ENCODE results near the gene ZDHHC14. TPM values are rescaled to one million over a fixed set of nuclear protein-coding genes. Genes with fewer than 3 reads are reported as not detected.

Gene ZDHHC14
- total RNA-seq, 3 donors from 2014 or later, result 5.6 to 6.0 (median 5.7) TPM

DNA sequence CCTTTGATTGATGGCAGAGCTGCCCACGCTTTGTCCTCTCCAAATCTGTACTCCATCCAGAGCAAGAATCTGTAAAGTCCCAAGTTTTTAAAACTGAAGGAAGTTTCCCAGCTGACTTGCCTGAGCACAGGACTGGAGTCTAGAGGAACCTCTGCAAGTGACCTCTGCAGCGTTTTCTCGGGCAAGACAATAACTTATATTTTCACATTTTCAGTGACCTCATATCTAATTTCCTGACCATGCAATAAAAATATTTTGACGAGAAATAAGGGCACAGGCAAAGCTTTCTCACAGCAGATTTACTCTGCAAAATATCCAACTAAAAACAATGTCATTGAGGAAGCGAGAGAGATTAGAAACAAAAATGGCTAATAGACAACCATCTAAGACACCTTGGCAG is 256.5 kb downstream of the ZDHHC14 start:
- H3K4me3 Mint-ChIP-seq, result no peak overlapping the region
- H3K27me3 Mint-ChIP-seq (ENCODE audit: low read depth), result no peaks in the 10 kb centered on the region
- no peak for ATAC-seq
- H3K36me3 Mint-ChIP-seq (ENCODE audit: insufficient read depth), result no peaks in the 10 kb centered on the region
- no peaks in the 10 kb centered on the region for H3K4me1 Mint-ChIP-seq (ENCODE audit: low read depth)
- DNase-seq, result no peak
- no peaks in the 10 kb centered on the region for H3K9me3 Mint-ChIP-seq

DNA sequence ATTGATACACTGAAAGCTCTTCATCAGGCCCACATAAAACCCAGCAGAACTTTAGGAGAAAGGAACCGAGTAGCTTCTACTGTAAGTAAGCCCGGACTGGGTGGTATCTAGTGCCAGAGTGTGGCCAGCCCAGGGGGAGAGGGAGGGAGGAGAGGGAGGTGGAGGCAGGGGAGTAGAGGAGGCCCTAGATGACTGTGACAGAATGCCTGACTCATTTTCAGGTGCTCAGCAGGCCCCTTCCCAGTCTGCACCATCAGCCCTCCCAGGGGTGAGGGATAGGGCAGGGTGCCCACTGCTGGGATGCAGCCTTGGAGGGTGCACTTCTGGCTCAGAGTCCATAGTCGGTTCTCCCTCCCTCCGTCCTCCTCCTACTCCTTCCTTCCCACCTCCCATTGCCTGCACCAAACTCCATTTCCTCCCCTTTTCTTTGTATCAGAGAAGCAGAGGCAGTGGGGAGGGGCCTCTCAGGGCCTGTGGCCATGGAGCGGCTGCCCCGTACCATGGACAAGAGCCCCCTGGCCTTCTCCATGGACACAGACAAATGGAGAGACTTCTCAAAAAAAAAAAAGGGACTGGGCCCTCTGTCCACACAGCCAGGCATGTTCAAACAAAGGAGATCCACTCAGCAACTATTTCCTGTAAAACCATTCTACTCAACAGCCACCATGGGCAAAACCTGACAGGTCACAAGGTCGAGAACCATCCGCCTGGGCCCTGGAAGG is 257.1 kb downstream of the ZDHHC14 start:
- Mint-ChIP-seq H3K4me1 (ENCODE audit: low read depth) (no peaks in the 10 kb centered on the region), H3K4me3 (no peak overlapping the region), H3K9me3 (no peaks in the 10 kb centered on the region), H3K27me3 (ENCODE audit: low read depth) (no peaks in the 10 kb centered on the region), H3K36me3 (ENCODE audit: insufficient read depth) (no peaks in the 10 kb centered on the region)
- DNase-seq (no peak), ATAC-seq (no peak)

DNA sequence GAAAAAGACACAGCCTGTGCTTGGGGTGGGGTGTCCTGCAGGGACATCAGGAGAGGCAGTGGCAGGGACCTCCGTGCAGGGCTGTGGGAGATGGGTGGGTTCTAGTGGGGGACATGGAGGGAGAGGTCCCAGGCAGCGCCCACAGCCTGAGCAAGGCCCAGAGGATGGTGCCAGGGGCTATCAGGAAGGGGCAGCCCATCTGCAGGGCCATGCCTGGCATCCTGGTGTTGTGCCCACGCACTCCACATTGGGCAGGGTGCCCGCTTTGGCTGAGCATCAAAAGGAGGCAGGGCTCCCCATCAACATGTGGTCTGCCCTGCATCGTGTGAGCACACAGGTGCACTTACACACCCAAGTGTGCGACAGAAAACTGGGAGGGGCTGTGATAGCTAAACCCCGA is 257.8 kb downstream of the ZDHHC14 start:
- DNase-seq (no peak), ATAC-seq (no peak)
- no peaks in the 10 kb centered on the region for H3K9me3 Mint-ChIP-seq
- H3K36me3 Mint-ChIP-seq (ENCODE audit: insufficient read depth), result no peaks in the 10 kb centered on the region
- no peak overlapping the region for H3K4me3 Mint-ChIP-seq
- H3K27me3 Mint-ChIP-seq (ENCODE audit: low read depth), result no peaks in the 10 kb centered on the region
- H3K4me1 Mint-ChIP-seq (ENCODE audit: low read depth), result no peaks in the 10 kb centered on the region

DNA sequence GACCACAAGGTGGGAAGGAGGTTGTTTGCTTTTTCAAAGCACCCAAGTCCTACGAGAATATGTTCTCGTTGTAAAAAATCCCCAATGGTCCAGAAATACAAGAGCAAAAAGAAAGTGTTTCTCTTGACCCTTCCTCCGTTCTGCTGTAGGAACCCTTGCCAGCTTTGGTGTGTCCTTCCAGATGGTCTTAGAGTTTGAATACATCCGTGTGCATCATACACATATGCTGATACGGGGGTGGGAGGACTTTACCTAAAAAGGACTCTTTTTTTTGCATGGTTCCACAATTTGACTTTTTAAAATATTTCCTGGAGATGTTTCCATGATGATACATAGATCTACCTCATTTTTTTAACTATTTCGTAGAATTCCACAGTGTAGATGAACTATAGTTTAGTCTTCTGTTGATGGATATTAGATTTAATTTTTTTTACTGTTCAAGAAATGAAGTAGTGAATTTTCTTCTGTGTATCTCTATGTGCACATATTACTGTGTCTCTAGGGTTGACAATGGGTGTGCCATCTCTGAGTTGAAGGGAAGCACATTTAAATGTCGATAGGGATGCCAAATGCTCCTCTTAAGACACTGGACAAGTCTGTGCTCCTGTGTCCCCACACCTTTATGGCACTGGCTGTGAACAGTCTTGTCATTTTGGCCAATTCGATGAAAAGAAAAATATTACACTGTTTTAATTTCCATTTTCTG is 259.9 kb downstream of the ZDHHC14 start:
- Mint-ChIP-seq H3K4me3 (no peak overlapping the region), H3K36me3 (ENCODE audit: insufficient read depth) (no peaks in the 10 kb centered on the region), H3K4me1 (ENCODE audit: low read depth) (no peaks in the 10 kb centered on the region), H3K9me3 (no peaks in the 10 kb centered on the region), H3K27me3 (ENCODE audit: low read depth) (no peaks in the 10 kb centered on the region)
- ATAC-seq, result no peak
- no peak for DNase-seq

DNA sequence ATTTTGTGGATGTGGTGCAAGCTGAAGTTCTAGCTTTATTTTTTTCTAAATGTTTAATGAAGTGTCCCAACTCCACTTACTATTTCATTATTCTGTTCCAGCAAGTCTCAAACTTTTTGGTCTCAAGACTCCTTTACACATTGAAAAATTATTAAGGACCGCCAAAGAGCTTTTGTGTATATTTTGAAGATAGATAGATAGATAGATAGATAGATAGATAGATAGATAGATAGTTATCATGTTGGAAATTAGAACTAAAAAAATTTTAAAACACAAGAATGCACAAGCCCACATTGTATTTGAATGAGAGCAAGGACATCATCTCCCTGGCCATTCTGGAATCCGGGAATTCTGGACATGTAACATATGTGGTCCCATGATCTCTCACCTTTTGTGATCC is 260.8 kb downstream of the ZDHHC14 start:
- H3K36me3 Mint-ChIP-seq (ENCODE audit: insufficient read depth), result no peaks in the 10 kb centered on the region
- DNase-seq, result no peak
- H3K27me3 Mint-ChIP-seq (ENCODE audit: low read depth), result no peaks in the 10 kb centered on the region
- no peaks in the 10 kb centered on the region for H3K9me3 Mint-ChIP-seq
- peaks cover 1% of the 10 kb centered on the region for H3K4me1 Mint-ChIP-seq (ENCODE audit: low read depth)
- H3K4me3 Mint-ChIP-seq, result no peak overlapping the region
- no peak for ATAC-seq

DNA sequence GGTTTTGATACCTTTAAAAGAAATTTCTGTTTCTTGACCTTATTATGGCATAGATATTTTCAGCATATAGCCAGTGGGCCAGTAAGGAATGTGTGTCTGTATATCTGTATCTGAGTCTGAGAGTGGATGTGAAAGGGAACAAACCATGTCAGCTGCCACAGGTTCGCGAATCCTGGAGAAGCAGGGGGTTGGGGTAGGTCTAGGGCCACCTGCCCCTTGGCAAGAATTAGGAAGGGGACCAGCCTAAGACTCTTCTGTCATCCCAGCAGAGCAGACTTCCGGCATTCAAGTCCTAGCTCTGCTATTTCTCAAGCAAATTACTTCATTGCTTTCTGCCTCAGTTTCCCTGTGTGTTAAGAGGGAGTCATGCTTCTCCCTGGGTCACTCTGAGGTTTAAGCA is 261.7 kb downstream of the ZDHHC14 start:
- H3K9me3 Mint-ChIP-seq, result no peaks in the 10 kb centered on the region
- peaks cover 5% of the 10 kb centered on the region for H3K4me1 Mint-ChIP-seq (ENCODE audit: low read depth)
- no peak overlapping the region for H3K4me3 Mint-ChIP-seq
- no peak for ATAC-seq
- H3K27me3 Mint-ChIP-seq (ENCODE audit: low read depth), result no peaks in the 10 kb centered on the region
- DNase-seq, result no peak
- no peaks in the 10 kb centered on the region for H3K36me3 Mint-ChIP-seq (ENCODE audit: insufficient read depth)

DNA sequence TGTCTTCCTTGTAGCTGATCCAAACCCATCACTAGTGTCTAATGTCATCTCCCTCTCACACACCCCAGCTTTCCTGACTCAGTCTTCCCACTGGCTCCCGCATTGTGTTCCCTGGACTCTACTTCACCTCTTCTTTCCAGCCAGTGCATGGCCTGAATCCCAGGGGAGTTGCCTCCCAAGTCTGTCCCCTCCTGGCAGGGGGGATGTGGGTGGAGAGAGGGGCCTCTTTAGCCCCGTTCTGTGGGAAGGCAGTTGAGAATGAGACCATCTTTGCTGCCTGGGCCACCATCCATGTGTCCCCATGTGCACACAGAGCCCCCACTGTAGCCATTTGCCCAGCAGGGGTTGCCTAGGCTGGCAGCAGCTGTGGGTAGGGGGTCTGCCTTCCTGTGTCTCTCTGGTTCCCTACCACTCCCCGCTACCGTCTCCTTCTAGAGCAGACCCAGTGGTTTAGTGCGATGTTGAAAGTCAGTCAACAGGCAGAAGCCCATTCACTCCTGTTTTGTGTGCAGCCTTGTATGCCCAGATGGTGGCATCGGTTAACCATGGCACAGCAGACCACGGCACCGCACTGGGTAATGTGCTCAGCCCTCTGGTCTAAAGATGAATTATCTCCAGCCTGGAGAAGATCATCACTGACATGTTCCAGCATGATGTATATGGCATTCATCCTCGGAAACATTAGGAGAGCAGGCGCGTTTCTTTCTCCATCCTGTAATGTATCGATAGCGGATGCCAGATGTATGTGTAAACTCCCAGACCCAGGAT is 263.2 kb downstream of the ZDHHC14 start:
- H3K4me3 Mint-ChIP-seq, result no peak overlapping the region
- DNase-seq, result peak; percentile 37
- peaks cover 7% of the 10 kb centered on the region for H3K4me1 Mint-ChIP-seq (ENCODE audit: low read depth)

DNA sequence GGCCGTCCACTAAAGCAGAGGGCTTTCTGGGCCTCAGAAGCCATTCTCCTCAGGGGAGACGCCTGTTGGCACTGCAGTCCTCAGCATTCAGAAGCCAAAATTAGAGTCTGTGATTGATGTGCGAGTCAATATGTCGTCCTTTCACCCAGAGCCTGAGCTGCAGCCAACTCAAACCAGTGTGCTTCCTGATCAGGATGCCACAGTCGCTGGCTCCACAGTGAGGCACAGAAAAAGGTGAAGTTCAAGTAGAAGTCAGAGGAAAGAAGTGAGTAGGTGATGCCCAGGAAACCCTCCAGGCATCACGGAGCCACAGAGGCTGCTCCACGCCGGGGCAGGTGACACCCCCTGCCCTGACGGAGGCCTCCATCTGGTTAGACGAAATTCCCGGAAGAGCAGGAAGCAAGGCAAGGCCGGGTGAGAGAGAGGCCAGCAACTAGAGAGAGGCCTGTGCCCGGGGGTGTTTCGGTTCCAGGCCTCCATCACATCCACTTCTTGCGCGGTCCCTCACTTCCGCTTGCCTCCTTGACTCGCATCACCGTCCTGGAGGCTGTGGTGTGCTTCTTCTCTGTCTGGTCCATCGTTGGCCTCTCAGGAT is 264.3 kb downstream of the ZDHHC14 start:
- H3K9me3 Mint-ChIP-seq, result no peaks in the 10 kb centered on the region
- H3K36me3 Mint-ChIP-seq (ENCODE audit: insufficient read depth), result no peaks in the 10 kb centered on the region
- no peaks in the 10 kb centered on the region for H3K27me3 Mint-ChIP-seq (ENCODE audit: low read depth)
- DNase-seq (no peak), ATAC-seq (no peak)
- peaks cover 7% of the 10 kb centered on the region for H3K4me1 Mint-ChIP-seq (ENCODE audit: low read depth)
- no peak overlapping the region for H3K4me3 Mint-ChIP-seq

More for the DNA sequence above, 263.2 kb downstream of the ZDHHC14 start:
- Mint-ChIP-seq H3K9me3 (no peaks in the 10 kb centered on the region), H3K36me3 (ENCODE audit: insufficient read depth) (no peaks in the 10 kb centered on the region), H3K27me3 (ENCODE audit: low read depth) (no peaks in the 10 kb centered on the region)
- peak; percentile 77 to 82 for ATAC-seq

DNA sequence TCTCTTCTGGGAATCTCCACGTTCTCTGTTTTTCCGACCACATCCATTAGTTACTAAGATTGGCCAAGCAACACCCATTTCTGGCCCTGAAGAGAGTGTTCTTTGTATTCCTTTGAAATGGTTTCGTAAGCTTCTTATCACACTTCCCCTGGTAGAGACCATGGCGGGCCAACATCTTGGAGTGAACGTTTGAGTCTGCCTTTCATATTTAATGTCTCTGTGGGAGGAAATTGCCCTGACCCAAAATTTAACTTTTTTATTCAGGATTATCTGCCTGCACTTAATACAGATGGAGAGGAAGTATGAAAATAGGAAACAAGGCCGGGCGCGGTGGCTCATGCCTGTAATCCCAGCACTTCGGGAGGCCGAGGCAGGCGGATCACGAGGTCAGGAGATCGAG is 265.0 kb downstream of the ZDHHC14 start:
- DNase-seq (no peak), ATAC-seq (no peak)
- peaks cover 7% of the 10 kb centered on the region for H3K4me1 Mint-ChIP-seq (ENCODE audit: low read depth)
- no peaks in the 10 kb centered on the region for H3K36me3 Mint-ChIP-seq (ENCODE audit: insufficient read depth)
- H3K9me3 Mint-ChIP-seq, result no peaks in the 10 kb centered on the region
- H3K27me3 Mint-ChIP-seq (ENCODE audit: low read depth), result no peaks in the 10 kb centered on the region
- no peak overlapping the region for H3K4me3 Mint-ChIP-seq

DNA sequence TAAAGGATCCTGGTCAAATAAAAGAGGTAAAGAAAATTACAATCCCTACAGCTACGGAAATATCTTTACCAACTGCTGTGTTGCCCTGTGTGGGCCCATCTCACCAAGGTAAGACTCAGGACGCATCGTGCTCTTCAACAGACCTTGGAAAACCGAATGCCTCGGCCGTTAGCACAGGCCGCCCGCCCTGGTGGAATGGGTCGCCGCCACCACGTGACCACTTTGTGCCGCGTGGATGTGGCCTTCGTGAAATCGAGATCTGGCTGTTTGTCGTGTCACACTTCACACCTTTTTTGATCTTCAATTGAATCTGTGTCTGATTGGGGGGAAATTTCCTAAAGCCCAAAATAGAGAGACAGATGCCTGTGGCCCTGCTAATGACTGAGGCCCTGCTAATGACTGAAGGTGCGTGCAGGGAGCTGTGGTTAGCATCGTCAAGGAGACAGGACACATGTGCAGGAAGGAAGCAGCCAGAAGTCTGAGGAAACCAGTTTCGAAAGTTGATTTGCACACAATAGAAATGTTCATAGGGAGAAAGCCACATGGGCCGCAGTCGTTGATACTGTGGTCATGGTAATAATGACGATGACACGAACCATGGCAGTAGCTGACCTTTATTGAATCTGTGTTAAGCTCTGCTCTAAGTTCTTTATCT is 266.4 kb downstream of the ZDHHC14 start:
- H3K36me3 Mint-ChIP-seq (ENCODE audit: insufficient read depth), result no peaks in the 10 kb centered on the region
- H3K9me3 Mint-ChIP-seq, result no peaks in the 10 kb centered on the region
- DNase-seq (no peak), ATAC-seq (no peak)
- no peak overlapping the region for H3K4me3 Mint-ChIP-seq
- peaks cover 7% of the 10 kb centered on the region for H3K4me1 Mint-ChIP-seq (ENCODE audit: low read depth)
- H3K27me3 Mint-ChIP-seq (ENCODE audit: low read depth), result no peaks in the 10 kb centered on the region

DNA sequence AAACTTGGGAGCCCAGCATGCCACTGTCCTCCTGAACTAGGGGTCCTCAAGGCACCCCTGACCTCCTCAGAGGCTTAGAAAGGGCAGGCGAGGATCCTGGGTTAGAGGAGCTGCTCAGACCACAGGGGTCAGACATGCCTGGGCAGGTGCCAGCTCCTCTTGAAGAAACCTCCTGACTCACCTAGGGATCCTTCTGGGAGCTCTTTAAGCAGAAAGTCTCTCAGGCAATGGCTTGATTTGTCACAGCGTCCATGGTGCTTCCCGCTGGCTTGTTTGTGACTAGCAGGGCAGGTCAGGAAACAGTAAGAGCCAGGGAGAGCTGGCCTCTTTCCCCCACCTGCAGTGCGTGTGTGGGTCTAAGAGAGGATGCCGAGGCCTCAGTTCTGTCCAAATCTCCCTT is 267.6 kb downstream of the ZDHHC14 start:
- DNase-seq (no peak), ATAC-seq (no peak)
- Mint-ChIP-seq H3K27me3 (ENCODE audit: low read depth) (no peaks in the 10 kb centered on the region), H3K9me3 (no peaks in the 10 kb centered on the region), H3K4me1 (ENCODE audit: low read depth) (peaks cover 7% of the 10 kb centered on the region), H3K36me3 (ENCODE audit: insufficient read depth) (no peaks in the 10 kb centered on the region), H3K4me3 (no peak overlapping the region)

DNA sequence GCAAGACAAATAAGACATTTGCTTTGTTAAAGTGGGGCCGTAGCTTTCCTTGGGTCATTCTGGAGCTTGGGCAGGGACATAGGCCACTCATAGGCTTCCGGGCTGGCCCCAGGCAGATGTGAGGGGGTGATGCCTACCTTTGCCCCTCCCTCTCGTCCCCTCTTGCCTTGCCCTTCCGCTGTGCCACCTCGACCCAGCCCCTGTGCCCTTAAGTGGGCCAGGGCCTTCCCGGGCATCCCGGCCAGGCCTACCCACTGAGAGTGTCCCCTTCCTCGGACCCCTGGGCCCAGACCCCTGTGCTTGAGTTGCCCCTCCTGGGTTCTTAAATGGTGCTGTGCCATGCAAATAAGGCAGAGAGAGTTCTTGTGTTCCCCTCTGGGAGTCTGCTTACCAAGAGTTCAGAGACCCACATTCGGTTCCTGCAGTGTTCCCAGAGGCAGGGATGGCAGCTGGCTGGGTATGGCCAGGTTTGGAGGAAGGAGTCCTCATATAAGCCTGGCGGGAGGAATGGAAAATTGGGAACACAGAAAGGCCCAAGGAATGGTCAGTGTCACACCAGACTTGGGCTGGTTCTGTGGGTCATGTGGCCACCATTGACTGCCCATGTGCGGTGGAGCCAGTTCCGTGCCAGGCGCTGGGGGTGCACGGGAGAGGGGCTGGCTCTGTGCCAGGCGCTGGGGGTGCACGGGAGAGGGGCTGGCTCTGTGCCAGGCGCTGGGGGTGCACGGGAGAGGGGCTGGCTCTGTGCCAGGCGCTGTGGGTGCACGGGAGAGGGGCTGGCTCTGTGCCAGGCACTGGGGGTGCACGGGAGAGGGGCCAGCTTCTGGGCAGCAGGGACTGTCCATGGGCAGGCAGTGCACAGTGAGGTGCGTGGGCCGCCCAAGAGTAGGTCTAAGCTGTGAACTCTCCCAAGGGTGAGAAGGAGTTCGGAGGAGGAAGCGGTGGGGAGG is 268.6 kb downstream of the ZDHHC14 start:
- DNase-seq, result no peak
- no peaks in the 10 kb centered on the region for H3K9me3 Mint-ChIP-seq
- H3K36me3 Mint-ChIP-seq (ENCODE audit: insufficient read depth), result no peaks in the 10 kb centered on the region
- H3K4me3 Mint-ChIP-seq, result no peak overlapping the region
- no peaks in the 10 kb centered on the region for H3K27me3 Mint-ChIP-seq (ENCODE audit: low read depth)
- no peak for ATAC-seq
- H3K4me1 Mint-ChIP-seq (ENCODE audit: low read depth), result peaks cover 7% of the 10 kb centered on the region

DNA sequence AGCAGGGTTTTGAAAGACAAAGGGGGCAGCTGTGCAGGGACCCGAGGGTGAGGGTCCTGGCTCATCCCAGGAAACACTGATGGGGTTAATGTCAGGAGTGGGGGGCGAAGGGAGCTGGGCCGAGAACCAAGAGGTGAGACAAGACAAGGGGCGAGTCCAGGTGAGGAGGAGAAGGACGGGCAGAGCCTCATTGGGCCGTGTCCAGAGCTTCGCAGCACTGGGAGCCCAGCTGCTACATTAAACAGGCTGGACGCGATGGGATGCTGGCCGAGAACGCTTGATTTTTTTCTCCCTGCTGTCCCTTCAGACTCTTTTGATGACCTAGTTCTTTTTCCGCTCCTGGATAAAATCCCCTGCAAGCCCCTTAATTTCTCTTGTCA is 269.3 kb downstream of the ZDHHC14 start:
- Mint-ChIP-seq H3K9me3 (no peaks in the 10 kb centered on the region), H3K4me1 (ENCODE audit: low read depth) (peaks cover 7% of the 10 kb centered on the region), H3K27me3 (ENCODE audit: low read depth) (no peaks in the 10 kb centered on the region), H3K36me3 (ENCODE audit: insufficient read depth) (no peaks in the 10 kb centered on the region), H3K4me3 (no peak overlapping the region)
- ATAC-seq (no peak), DNase-seq (no peak)

Measured in activated T-cell treated with anti-CD3 and anti-CD28 coated beads, Interleukin-2, amount 50 U/mL, for 4 hours (primary cell).